Right lobe of liver (tissue), 6 donors: ENCODE results near the gene ISY1. TPM values are rescaled to one million over a fixed set of nuclear protein-coding genes. Genes with fewer than 3 reads are reported as not detected.
"Not testable (repeated sequence)": the region's sequence is repeated elsewhere in the genome, so short reads cannot be mapped to it uniquely, and the experiment has no call there.

Experiments used
- ATAC-seq, 4 donors: fragments of 200-7000 bp; cut with Tn5 transposase; one replicate each; pipeline ENCODE4 v1.9.1; 2020; ENCODE audit warnings: mild to moderate bottlenecking in 4 of 4, moderate library complexity in 4 of 4
- DNase-seq, 3 donors: peaks; one replicate each; pipeline ENCODE4 v3.0.0-alpha.2; 2020
- H3K27ac ChIP-seq, 3 donors: fragments of 200-600 bp; one replicate each; pipeline ENCODE4 v1.8.0; 2022
- H3K27me3 ChIP-seq, 2 donors: fragments of 200-600 bp; one replicate each; pipeline ENCODE4 v1.8.0; 2022
- H3K36me3 ChIP-seq, 4 donors: fragments of 200-600 bp; sonication (generic) in 1 of 4; one replicate each; pipeline versions ENCODE4 v1.5.1 to v1.8.0; 2017 to 2022; ENCODE audit warnings: control low read depth in 1 of 4
- H3K4me1 ChIP-seq, 4 donors: fragments of 200-600 bp; sonication (generic) in 1 of 4; one replicate each; pipeline versions ENCODE4 v1.5.1 to v1.8.0; 2017 to 2022; ENCODE audit warnings: control low read depth in 1 of 4
- H3K4me3 ChIP-seq, 3 donors: fragments of 200-600 bp; one replicate each; pipeline ENCODE4 v1.8.0; 2022
- H3K9me3 ChIP-seq, 4 donors: fragments of 200-600 bp; sonication (generic) in 1 of 4; one replicate each; pipeline versions ENCODE4 v1.5.1 to v1.8.0; 2017 to 2022; ENCODE audit warnings: control low read depth in 1 of 4
- POLR2A ChIP-seq: fragments of 450-650 bp; IDR thresholded peaks from one replicate; pipeline ENCODE4 v1.6.1; 2017; ENCODE audit warnings: antibody characterized with exemption, mild to moderate bottlenecking
- WGBS: methylation state at CpG from one replicate; pipeline ENCODE4 v1.1.6; 2018; ENCODE audit warnings: low coverage, low lambda C conversion rate; ENCODE audit not compliant: insufficient coverage; ENCODE audit errors: missing lambda C conversion rate; 5-methylcytosine and 5-hydroxymethylcytosine counted together
- intact Hi-C, 2 donors: fragments of 100-400 bp; cut with DNase I; formaldehyde crosslinking; loops; one replicate each; pipeline versions ENCODE4 v1.11.2 to v1.14.1; 2022
- total RNA-seq, 6 experiments: library from RNA; depleted of rRNA in 2 of 6; stranded (reverse); fragments of >200 nt in 2 of 6; fragmentation: NEBNext Ultra II Directional in 3 of 6; extraction: Animal tissue kit (Norgen Biotek cat#: 25700) in 3 of 6; gene quantifications; one replicate each; pipeline versions ENCODE4 v1.1.0 to v1.2.4, GENCODE V29; 2016 to 2023
- TF ChIP-seq, protein P1 (sequence below), 4 donors: fragments of 200-600 bp in 3 of 4; fragments of 450-650 bp in 1 of 4; IDR thresholded peaks; one replicate each; pipeline versions ENCODE4 v1.5.1 to v1.8.0; 2016 to 2022; ENCODE audit warnings: antibody characterized with exemption in 4 of 4, mild to moderate bottlenecking in 2 of 4
- donor health status: DM: no; HTN: yes; CAD: no.
- donor health status: DM: no; HTN: no; CAD: no.
- donor health status: DM: no; HTN: no; CAD: no.
- donor health status: DM: no; HTN: yes; CAD: no.
- donor health status: DM: no; HTN: yes; CAD: no.

ISY1 gene
- total RNA-seq, 6 experiments from 2014 or later = 2.8 to 10.8 (median 8.9) TPM

GRCh38 chr3:129173725-129174124 is 12.9 kb upstream of the ISY1 start:
- TF ChIP-seq, protein P1, sequence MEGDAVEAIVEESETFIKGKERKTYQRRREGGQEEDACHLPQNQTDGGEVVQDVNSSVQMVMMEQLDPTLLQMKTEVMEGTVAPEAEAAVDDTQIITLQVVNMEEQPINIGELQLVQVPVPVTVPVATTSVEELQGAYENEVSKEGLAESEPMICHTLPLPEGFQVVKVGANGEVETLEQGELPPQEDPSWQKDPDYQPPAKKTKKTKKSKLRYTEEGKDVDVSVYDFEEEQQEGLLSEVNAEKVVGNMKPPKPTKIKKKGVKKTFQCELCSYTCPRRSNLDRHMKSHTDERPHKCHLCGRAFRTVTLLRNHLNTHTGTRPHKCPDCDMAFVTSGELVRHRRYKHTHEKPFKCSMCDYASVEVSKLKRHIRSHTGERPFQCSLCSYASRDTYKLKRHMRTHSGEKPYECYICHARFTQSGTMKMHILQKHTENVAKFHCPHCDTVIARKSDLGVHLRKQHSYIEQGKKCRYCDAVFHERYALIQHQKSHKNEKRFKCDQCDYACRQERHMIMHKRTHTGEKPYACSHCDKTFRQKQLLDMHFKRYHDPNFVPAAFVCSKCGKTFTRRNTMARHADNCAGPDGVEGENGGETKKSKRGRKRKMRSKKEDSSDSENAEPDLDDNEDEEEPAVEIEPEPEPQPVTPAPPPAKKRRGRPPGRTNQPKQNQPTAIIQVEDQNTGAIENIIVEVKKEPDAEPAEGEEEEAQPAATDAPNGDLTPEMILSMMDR (IDR thresholded peaks at IDR 0.05) = no peak
- no peak for TF ChIP-seq POLR2A
- H3K36me3 ChIP-seq = peaks cover 11 to 43% (median 30%) of the 10 kb centered on the region in 4 donors
- H3K4me3 ChIP-seq = no peak overlapping the region
- peak overlapping the region in 2 of 3 donors; percentile 17 to 32 for H3K27ac ChIP-seq
- H3K27me3 ChIP-seq = no peaks in the 10 kb centered on the region
- 10% methylated on average over 4 of the region's 4 CpGs for WGBS
- DNase-seq (no peak), ATAC-seq (peak; percentile 44 to 74 (median 71))
- intact Hi-C loops = no loop called here
- H3K9me3 ChIP-seq = no peaks in the 10 kb centered on the region
- H3K4me1 ChIP-seq = peaks cover 0 to 72% (median 35%) of the 10 kb centered on the region in 4 donors

DNA sequence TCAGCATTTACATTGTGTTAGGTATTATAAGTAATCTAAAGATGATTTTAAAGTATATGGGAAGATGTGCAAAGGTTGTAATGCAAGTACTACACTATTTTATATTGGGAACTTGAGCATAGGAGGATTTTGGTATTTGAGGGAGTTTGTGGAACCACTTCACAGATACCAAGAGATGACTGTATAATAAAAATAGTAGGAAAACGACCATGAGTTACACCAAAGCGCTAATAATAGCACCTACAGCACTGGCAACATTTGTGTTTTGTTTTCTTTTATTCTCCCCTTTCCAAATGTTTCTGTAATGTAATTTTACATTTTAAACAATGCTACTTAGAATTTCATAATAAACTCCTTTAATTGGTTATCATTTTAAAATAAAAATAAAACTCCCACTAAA is 12.3 kb upstream of the ISY1 start:
- peaks cover 11 to 38% (median 28%) of the 10 kb centered on the region in 4 donors for H3K36me3 ChIP-seq
- 52% methylated on average over 2 of the region's 2 CpGs for WGBS
- no peak for TF ChIP-seq POLR2A
- TF ChIP-seq, protein P1 (IDR thresholded peaks at IDR 0.05) = no peak
- intact Hi-C loops = no loop called here
- H3K27me3 ChIP-seq = no peaks in the 10 kb centered on the region
- no peaks in the 10 kb centered on the region for H3K9me3 ChIP-seq
- H3K4me3 ChIP-seq = no peak overlapping the region
- no peak for ATAC-seq
- peaks cover 0 to 67% (median 32%) of the 10 kb centered on the region in 4 donors for H3K4me1 ChIP-seq
- peak overlapping the region in 1 of 3 donors; percentile 17 for H3K27ac ChIP-seq
- no peak for DNase-seq

- Histone ChIP-seq H3K9me3 (no peaks in the 10 kb centered on the region), H3K4me3 (no peak overlapping the region), H3K4me1 (peaks cover 0 to 14% (median 4%) of the 10 kb centered on the region in 4 donors), H3K27ac (no peak overlapping the region), H3K36me3 (peaks cover 11 to 54% (median 40%) of the 10 kb centered on the region in 4 donors), H3K27me3 (no peaks in the 10 kb centered on the region)
- TF ChIP-seq, protein P1 (IDR thresholded peaks at IDR 0.05) = no peak
- TF ChIP-seq POLR2A = no peak
- DNase-seq = peak in 1 of 3 donors; percentile 21
- no peak for ATAC-seq
- 84% methylated on average over 15 of the region's 15 CpGs for WGBS
- intact Hi-C loops = loop anchor here in 1 of 2 donors (5.0 kb wide), 1 partner anchor 86 kb away; no protein-coding TSS in a partner anchor
Measured at GRCh38 chr3:129166579-129167332, 5.9 kb upstream of the ISY1 start.

DNA sequence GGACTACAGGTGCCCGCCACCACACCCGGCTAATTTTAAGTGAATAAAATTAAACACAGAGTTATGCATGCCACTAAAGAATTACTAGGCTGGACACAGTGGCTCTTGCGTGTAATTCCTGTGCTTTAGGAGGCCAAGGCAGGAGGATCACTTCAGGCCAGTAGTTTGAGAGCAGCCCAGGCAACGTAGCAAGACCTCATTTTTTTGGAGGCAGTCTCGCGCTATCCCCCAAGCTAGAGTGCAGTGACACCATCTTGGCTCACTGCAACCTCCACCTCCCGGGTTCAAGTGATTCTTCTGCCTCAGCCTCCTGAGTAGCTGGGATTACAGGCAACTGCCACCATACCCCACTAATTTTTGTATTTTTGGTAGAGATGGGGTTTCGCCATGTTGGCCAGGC is 4.7 kb upstream of the ISY1 start:
- not testable (repeated sequence) for H3K27ac ChIP-seq, ATAC-seq, DNase-seq, H3K4me3 ChIP-seq, H3K27me3 ChIP-seq, H3K9me3 ChIP-seq
- intact Hi-C loops = loop anchor here in 1 of 2 donors (5.0 kb wide), 1 partner anchor 87 kb away; no protein-coding TSS in a partner anchor
- H3K36me3 ChIP-seq = peaks cover 11 to 43% (median 31%) of the 10 kb centered on the region in 4 donors
- peaks cover 0 to 14% (median 0%) of the 10 kb centered on the region in 4 donors for H3K4me1 ChIP-seq
- 100% methylated on average over 2 of the region's 8 CpGs for WGBS

DNA sequence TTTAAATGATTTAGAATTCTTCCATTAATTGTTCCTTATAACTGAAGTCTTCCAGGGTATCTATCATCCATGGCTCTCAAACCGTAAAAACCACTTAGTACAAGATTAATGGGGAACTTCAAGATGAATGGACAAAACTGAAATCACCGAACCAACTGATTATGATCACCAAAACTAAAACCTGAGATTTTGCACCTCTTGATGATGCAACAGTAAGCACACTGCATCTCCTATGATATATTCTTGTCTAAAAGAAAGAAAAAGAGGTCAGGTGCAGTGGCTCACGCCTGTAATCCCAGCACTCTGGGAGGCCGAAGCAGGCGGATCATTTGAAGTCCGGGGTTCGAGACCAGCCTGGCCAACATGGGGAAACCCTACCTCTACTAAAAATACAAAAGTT is 3.6 kb upstream of the ISY1 start:
- Histone ChIP-seq H3K36me3 (peaks cover under 1 to 32% (median 21%) of the 10 kb centered on the region in 4 donors), H3K27ac (no peak overlapping the region), H3K4me1 (peaks cover 0 to 18% (median 0%) of the 10 kb centered on the region in 4 donors), H3K9me3 (no peaks in the 10 kb centered on the region), H3K27me3 (no peaks in the 10 kb centered on the region), H3K4me3 (no peak overlapping the region)
- DNase-seq (no peak), ATAC-seq (no peak)
- WGBS = 59% methylated on average over 3 of the region's 7 CpGs
- TF ChIP-seq POLR2A = no peak
- TF ChIP-seq, protein P1 (IDR thresholded peaks at IDR 0.05) = no peak
- intact Hi-C loops = no loop called here
